ENCODE results near the gene SPDYE2.
A peak's percentile ranks its signal among the peaks of the same experiment; 100 is the strongest.
"Not testable (repeated sequence)": the region's sequence is repeated elsewhere in the genome, so short reads cannot be mapped to it uniquely, and the experiment has no call there.

The SPDYE2 gene

DNA sequence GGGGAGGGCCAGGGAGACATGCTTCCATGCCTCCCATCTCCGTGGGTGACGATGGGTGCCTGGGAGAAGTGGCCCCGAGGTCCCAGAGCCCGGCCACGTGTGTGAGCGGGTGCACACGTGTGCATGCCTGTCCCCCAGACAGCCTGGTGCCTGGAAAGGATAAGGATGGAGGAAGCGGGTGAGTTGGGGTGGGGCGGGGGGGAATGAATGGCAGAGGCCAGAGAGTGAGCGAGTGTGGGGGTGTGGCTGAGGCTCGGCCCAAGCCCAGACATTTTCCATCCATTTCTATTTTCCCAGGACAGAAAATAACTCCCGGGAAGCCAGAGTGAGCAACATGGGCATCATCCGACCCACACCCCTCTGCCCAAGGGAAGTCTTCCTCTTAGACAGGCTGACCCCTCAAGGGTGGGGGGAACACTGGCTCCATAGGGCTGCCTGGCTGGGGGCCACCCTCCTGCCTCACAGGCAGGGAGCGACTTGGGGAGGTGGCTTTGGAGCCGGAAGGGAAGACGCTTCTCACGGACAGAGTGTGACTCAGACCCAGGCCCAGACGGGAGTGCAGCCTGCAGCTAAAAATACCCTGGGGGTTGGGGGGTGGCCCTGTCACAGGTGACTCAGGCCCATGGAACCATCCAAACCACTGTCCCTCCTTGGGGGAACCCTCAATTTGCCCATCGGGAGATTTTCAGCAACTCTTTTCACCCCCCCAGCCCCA is 53.6 kb downstream of the SPDYE2 start:
- DNase-seq: not testable (repeated sequence)

DNA sequence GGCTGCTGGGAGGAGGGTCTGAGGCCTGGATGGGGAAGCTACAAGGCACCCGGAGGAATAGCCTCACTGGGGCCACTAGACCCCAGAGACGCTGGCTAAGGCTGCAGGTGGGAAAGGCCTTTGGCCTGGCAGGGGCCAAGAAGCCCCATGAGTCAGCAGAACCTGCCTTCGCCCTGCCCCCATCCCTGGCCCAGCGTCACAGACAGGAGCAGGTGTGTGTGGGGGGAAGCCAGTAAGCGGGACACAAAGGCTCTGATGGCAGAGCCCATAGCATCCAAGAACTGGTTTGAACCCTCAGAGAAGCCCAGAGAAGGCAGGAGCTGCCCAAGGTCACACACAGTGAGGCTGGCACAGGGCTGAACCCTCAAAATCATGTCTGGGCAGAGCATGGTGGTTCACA is 55.8 kb downstream of the SPDYE2 start:
- DNase-seq: not testable (repeated sequence)

DNA sequence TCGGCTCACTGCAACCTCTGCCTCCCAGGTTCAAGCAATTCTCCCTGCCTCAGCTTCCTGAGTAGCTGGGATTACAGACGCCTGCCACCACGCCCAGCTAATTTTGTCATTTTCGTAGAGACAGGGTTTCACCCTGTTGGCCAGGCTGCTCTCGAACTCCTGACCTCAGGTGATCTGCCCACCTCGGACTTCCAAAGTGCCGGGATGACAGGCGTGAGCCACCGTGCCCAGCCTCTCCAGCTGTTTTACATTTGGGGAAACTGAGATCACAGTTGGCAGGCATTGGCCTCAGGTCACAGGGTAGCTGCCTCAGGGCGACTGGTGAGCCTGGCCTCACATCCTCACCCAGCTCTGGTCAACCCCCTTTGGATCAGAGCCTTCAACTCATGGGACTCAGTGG is 58.7 kb downstream of the SPDYE2 start:
- not testable (repeated sequence) for DNase-seq

DNA sequence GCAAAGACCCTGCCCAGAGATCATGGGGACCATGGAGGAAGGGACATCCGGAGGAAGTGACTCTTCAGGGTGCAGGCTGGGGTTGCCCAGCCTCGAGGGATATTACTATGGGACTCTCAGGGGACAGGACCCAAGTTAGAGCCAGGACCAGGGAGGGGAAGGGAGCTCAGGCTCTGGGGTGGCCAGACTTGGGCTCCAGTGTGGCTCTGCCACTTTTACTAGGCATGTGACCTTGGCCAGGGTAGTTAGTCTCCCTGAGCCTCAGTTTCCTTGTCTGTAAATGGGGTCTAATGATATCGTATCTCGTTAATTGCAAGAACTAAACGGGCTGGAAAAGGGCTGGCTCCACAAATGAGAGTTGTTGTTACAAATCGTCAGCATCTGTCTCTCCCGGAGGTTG is 59.4 kb downstream of the SPDYE2 start:
- peak; percentile 14 for DNase-seq

DNA sequence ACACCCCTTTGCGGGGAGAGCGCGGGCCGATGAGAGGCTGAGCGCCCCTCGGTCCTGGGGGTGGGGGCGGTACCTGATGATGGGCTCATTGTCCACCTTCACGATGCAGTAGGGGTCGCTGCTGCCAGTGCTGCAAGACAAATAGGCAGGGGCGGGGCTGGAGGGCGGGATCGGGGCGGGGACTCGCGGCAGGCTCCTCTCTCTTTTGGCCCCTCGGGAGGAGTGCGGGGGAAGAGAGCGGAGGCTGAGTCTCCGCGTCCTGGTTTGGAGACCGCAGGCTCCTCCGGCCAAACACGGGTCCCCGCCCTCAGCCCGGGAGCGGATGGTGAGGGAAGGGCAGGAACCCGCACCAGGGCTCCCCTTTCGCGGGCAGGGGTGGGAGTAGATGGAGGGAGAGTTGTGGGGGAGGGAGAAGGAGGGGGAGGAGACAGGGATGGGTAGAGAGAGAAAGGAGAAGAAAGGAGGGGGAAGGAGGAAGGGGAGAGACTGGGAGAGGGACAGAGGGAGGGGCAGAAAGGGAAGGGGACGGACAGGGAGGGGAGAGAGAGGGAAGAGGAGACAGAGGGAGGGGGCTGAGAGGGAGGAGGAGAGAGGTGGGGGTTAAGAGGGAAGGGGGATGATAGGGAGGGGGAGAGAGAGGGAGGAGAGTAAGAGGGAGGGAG is 60.1 kb downstream of the SPDYE2 start:
- DNase-seq: not testable (repeated sequence)

DNA sequence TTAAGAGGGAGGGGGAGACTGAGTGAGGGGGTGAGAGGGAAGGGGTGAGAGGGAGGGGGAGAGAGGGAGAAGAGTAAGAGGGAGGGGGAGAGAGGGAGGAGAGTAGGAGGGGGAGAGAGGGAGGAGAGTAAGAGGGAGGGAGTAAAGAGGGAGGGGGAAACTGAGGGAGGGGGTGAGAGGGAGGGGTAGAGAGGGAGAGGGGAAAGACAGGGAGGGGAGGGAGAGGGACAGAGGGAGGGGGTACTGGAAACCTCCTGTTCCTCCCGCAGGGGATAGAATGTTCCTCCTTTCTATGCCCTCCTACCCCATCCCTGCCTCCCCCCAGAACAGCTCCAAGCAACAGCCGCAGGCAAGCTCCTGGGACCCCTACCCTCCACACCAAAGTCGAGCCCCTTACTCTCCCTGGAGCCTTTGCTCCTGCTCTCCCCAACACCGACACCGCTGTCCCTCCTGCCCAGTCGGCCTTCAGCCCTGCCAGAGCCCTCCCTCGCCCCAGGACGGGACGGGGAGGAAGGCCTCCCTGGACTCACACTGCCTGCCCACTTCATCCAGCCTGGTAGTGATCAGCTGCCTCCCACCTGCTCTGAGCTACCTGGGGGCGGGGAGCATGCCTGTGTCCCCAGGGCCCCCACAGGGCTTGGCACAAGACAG is 60.8 kb downstream of the SPDYE2 start:
- DNase-seq: not testable (repeated sequence)
